Ishikawa (cell line): Measurements from ENCODE around the gene NPM3.

Experiments
- CEBPB ChIP-seq: IDR thresholded peaks from 2 replicates; pipeline ENCODE4 v1.6.1; 2012
- CREB1 ChIP-seq: IDR thresholded peaks from 2 replicates; pipeline ENCODE4 v1.6.1; 2012; ENCODE audit warnings: low read depth
- EGR1 ChIP-seq: IDR thresholded peaks from 2 replicates; pipeline ENCODE4 v1.6.1; 2012
- EP300 ChIP-seq: IDR thresholded peaks from 2 replicates; pipeline ENCODE4 v1.6.1; 2012; ENCODE audit warnings: borderline replicate concordance
- FOXM1 ChIP-seq: IDR thresholded peaks from 2 replicates; pipeline ENCODE4 v1.6.1; 2012; ENCODE audit warnings: low read depth, borderline replicate concordance
- NFIC ChIP-seq: IDR thresholded peaks from 2 replicates; pipeline ENCODE4 v1.6.1; 2012
- RAD21 ChIP-seq: IDR thresholded peaks from 2 replicates; pipeline ENCODE4 v1.6.1; 2012; ENCODE audit warnings: low read depth
- TAF1 ChIP-seq: IDR thresholded peaks from 2 replicates; pipeline ENCODE4 v1.6.1; 2012; ENCODE audit warnings: low read depth, mild to moderate bottlenecking
- TCF12 ChIP-seq: IDR thresholded peaks from 2 replicates; pipeline ENCODE4 v1.6.1; 2012; ENCODE audit warnings: low read depth
- TEAD4 ChIP-seq: IDR thresholded peaks from 2 replicates; pipeline ENCODE4 v1.6.1; 2012
- YY1 ChIP-seq: IDR thresholded peaks from 2 replicates; pipeline ENCODE4 v1.6.1; 2012; ENCODE audit warnings: low read depth
- ZBTB7A ChIP-seq: IDR thresholded peaks from 2 replicates; pipeline ENCODE4 v1.6.1; 2012; ENCODE audit warnings: low read depth
- TF ChIP-seq, protein P1 (sequence below): IDR thresholded peaks from 2 replicates; pipeline ENCODE4 v1.6.1; 2012
- TF ChIP-seq, protein P2 (sequence below): IDR thresholded peaks from 2 replicates; pipeline ENCODE4 v1.6.1; 2012
- TF ChIP-seq, protein P3 (sequence below): IDR thresholded peaks from 2 replicates; pipeline ENCODE4 v1.6.1; 2012; ENCODE audit warnings: low read depth, mild to moderate bottlenecking

The NPM3 gene

DNA sequence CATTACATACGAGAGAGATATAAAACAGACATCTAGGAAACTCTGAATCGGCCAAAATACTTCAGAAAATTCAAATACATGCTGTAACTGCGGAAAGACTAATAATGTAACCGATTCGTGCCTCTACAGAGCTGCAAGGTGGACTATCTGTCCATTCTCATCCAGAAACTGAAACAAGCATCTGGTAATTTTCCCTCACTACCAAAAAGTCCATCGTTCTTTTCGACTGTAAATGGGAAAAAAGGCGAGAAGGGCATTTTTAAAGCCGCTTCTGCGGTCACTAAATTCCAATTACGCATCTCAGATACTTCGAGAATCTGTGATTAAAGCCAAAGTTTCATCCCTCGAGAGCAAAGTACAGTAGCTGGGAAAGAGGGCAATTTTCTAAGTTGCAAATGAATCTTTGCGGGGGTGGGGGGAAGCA, 33.7 kb upstream of the NPM3 start:
- TF ChIP-seq, protein P1, sequence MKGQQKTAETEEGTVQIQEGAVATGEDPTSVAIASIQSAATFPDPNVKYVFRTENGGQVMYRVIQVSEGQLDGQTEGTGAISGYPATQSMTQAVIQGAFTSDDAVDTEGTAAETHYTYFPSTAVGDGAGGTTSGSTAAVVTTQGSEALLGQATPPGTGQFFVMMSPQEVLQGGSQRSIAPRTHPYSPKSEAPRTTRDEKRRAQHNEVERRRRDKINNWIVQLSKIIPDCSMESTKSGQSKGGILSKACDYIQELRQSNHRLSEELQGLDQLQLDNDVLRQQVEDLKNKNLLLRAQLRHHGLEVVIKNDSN = no peak
- peak; percentile 45; the same call in 1 of the 2 replicates for TF ChIP-seq EGR1

DNA sequence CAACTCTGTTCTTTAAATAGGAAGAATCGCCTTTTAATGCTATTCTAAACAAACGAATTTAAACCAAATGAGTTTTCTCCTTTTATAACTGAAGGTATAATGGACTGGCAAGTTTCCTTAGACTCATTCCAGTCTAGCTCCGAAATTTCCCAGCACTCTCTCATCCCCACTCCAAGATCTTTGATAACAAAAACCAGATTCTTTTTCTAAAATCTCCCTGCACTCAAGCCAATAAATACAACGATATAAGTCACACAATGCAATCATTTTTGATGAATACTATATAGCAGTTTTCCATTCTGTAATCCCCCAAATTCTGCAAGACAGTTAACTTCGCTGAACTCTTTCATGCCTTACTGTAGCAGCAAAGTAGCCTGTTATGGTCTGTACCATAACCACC, 33.1 kb upstream of the NPM3 start:
- TF ChIP-seq ZBTB7A (no peak), FOXM1 (no peak), CREB1 (no peak), TCF12 (no peak)
- TF ChIP-seq, protein P2, sequence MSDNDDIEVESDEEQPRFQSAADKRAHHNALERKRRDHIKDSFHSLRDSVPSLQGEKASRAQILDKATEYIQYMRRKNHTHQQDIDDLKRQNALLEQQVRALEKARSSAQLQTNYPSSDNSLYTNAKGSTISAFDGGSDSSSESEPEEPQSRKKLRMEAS = no peak

DNA sequence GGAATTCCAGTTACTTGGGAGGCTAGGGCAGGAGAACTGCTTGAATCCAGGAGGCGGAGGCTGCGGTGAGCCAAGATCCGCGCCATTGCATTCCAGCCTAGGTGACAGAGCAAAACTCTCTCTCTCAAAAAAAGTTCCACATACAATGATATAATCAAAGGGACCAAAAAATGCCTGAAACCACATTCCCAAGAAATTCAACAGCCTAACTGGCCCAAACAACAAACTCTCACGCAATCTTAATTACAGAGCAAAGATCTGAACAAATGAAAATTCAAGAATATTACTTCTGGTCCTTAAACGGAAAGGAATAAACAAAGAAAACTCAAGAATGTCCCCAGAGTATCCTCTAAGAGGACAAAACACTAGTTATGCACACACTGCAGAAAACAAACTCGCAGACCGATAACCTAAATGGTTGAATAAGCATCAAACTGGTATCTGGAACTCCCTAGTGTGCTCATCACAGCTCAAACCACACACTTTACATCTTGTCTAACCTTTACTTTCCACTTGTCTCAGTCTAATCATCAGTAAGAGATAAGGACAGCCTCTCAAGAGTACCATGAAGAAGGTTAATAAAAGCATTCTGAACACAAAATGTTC, 31.3 kb upstream of the NPM3 start:
- TF ChIP-seq, protein P1 = no peak
- no peak for TF ChIP-seq NFIC
- TF ChIP-seq EGR1 = no peak
- no peak for TF ChIP-seq CEBPB
- TF ChIP-seq, protein P2 = no peak
- TF ChIP-seq RAD21 = no peak
- TF ChIP-seq FOXM1 = no peak

DNA sequence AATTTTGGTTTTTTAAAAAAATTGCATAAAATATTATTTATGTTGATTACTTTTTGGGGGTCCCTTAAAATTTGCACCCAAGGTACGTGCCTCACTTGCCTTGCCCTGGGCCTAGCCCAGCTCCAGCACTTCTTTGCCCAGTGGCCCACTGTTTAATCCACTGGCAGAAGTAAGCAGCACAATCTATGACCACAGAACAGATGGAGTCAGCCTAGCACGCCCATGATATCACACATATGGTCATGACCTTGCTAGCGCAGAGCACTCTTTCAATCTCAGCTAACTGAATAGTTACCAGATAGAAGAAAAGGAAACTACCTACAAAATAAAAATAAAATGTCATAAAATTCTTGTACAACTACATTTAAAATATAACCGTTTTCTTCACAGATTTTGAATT, 29.4 kb upstream of the NPM3 start:
- TF ChIP-seq YY1 = no peak
- TF ChIP-seq TEAD4 = no peak
- TF ChIP-seq EP300 = no peak
- TF ChIP-seq ZBTB7A = no peak
- TF ChIP-seq, protein P1 = no peak
- TF ChIP-seq CEBPB = no peak
- no peak for TF ChIP-seq EGR1
- TF ChIP-seq, protein P2 = no peak
- no peak for TF ChIP-seq FOXM1
- TF ChIP-seq, protein P3, sequence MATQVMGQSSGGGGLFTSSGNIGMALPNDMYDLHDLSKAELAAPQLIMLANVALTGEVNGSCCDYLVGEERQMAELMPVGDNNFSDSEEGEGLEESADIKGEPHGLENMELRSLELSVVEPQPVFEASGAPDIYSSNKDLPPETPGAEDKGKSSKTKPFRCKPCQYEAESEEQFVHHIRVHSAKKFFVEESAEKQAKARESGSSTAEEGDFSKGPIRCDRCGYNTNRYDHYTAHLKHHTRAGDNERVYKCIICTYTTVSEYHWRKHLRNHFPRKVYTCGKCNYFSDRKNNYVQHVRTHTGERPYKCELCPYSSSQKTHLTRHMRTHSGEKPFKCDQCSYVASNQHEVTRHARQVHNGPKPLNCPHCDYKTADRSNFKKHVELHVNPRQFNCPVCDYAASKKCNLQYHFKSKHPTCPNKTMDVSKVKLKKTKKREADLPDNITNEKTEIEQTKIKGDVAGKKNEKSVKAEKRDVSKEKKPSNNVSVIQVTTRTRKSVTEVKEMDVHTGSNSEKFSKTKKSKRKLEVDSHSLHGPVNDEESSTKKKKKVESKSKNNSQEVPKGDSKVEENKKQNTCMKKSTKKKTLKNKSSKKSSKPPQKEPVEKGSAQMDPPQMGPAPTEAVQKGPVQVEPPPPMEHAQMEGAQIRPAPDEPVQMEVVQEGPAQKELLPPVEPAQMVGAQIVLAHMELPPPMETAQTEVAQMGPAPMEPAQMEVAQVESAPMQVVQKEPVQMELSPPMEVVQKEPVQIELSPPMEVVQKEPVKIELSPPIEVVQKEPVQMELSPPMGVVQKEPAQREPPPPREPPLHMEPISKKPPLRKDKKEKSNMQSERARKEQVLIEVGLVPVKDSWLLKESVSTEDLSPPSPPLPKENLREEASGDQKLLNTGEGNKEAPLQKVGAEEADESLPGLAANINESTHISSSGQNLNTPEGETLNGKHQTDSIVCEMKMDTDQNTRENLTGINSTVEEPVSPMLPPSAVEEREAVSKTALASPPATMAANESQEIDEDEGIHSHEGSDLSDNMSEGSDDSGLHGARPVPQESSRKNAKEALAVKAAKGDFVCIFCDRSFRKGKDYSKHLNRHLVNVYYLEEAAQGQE = no peak

DNA sequence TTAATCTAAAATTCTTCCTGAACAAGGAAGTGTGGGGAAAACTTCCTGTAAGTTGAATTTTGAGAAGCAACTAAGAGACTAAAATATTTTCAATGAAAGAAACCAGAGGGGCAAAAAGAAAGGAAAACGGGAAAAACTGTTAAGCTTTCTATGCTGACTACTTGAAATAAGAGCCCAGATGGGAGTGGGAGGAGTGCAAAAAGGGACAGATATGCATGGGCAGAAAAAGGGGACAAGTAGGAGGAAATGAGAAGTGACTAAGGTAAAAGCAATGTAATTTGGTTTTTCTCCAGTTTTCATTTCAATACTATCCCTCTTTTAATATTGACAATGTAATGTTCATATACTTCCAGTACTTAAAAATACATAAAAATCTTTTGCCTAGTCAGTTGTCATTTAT, 23.9 kb upstream of the NPM3 start:
- TF ChIP-seq ZBTB7A = no peak
- no peak for TF ChIP-seq RAD21
- TF ChIP-seq TAF1 = no peak
- TF ChIP-seq, protein P1 = no peak
- TF ChIP-seq YY1 = no peak
- TF ChIP-seq CEBPB = no peak

DNA sequence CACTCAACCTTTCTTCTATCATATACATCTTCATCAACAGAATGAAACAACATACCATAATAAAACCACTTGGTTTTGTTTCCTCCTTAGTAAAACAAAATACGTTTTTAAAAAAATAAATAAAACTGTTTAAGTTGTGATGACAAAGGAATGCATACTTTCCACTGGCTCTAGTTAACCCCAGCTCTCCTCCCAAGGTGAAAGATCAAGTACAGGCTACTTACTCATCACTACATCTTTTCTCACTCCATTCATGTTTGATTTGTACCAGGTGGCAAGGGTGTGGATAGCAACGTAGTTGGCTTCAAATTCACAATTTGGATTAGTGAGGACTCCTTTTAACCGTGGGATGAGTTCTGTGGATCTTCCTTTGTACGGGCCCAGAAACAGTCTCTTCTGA, 20.3 kb upstream of the NPM3 start:
- TF ChIP-seq TCF12 (no peak), YY1 (no peak), FOXM1 (no peak), CREB1 (no peak), EP300 (no peak), EGR1 (no peak), TAF1 (no peak), TEAD4 (no peak), ZBTB7A (no peak), RAD21 (no peak), NFIC (no peak)
- TF ChIP-seq, protein P2 = no peak
- TF ChIP-seq, protein P1 = no peak
- TF ChIP-seq, protein P3 = no peak
